ENCODE measurements around the gene CSNK2B. TPM values are rescaled to one million over a fixed set of nuclear protein-coding genes. Genes with fewer than 3 reads are reported as not detected.

Gene CSNK2B
- total RNA-seq, 4 donors from 2014 or later, result 132 to 188 (median 153) TPM

DNA sequence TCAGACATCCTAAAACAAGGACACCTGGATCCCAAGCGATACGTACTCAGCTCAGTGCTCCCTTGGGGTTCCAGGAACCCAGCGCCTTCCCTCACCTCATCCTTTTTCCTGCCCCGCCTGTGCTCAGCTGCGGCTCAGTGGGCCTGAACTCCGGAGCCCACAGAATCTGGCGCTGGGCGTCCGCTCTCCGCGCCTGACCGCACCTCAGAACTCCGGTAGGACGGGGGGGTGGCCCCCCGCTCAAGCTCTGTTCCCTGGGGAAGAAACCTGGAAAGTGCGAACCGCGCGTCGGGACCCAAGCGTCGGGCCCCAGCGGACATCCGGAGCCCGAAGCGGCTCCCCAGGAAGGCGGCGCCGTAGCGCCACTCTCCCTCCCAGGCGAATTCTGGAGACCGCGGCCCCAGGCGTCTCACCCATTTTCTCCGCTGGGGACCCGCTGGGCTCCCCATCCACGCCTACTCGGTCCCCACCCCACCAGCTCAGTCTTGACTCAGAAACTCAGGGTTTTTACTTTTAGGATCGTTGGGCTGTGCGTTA, 15.3 kb downstream of the CSNK2B start:
- peak overlapping the region; percentile 68 to 84 (median 80) for H3K27ac ChIP-seq (replicated peaks in 1 of 4)
- no peaks in the 10 kb centered on the region for H3K9me3 ChIP-seq
- peaks cover 3 to 18% (median 8%) of the 10 kb centered on the region in 4 donors for H3K36me3 ChIP-seq
- 6% methylated on average over 21 of the region's 40 CpGs for WGBS
- no peak for DNase-seq (ENCODE audit: extremely low spot score)
- no peaks in the 10 kb centered on the region for H3K27me3 ChIP-seq
- H3K4me3 ChIP-seq, result peak overlapping the region; percentile 52 to 65 (median 58)
- peaks cover 12 to 33% (median 30%) of the 10 kb centered on the region in 4 donors for H3K4me1 ChIP-seq
- intact Hi-C loops (cut with DNase I), result loop anchor here (2.0 to 10.0 kb wide), 3 partner anchors 88 to 184 kb away; partner anchors contain the start of gene NEU1
- TF ChIP-seq POLR2AphosphoS5 (IDR thresholded peaks at IDR 0.05), result peak in 1 of 2 donors; percentile 26
- TF ChIP-seq, protein P1, sequence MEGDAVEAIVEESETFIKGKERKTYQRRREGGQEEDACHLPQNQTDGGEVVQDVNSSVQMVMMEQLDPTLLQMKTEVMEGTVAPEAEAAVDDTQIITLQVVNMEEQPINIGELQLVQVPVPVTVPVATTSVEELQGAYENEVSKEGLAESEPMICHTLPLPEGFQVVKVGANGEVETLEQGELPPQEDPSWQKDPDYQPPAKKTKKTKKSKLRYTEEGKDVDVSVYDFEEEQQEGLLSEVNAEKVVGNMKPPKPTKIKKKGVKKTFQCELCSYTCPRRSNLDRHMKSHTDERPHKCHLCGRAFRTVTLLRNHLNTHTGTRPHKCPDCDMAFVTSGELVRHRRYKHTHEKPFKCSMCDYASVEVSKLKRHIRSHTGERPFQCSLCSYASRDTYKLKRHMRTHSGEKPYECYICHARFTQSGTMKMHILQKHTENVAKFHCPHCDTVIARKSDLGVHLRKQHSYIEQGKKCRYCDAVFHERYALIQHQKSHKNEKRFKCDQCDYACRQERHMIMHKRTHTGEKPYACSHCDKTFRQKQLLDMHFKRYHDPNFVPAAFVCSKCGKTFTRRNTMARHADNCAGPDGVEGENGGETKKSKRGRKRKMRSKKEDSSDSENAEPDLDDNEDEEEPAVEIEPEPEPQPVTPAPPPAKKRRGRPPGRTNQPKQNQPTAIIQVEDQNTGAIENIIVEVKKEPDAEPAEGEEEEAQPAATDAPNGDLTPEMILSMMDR (IDR thresholded peaks at IDR 0.05), result peak in 2 of 3 experiments; percentile 27 to 31
- TF ChIP-seq EP300 (IDR thresholded peaks at IDR 0.05), result no peak
- TF ChIP-seq POLR2A (IDR thresholded peaks at IDR 0.05; ENCODE audit: low read depth), result no peak

DNA sequence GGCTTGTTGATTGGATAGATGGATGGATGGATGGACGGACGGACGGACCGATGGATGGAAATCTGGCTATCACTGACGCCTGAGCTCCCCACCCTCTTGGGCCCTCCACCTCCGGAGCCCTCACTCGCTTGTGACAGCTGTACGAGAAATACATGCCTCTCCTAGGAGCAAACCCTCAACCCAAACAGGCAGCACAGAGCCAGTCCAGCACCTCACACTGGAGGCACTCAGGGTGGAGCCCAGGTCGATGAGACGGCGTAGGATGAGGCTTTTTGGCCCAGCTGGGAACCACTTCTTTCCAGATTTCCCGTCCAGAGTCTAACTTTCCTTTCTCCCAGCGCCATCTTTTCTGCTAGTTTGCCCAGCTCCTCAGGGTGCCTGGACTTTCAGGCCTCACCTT, 17.7 kb downstream of the CSNK2B start:
- intact Hi-C loops (cut with DNase I), result loop anchor here (5.0 to 10.0 kb wide), 2 partner anchors 149 to 181 kb away; partner anchors contain the start of gene NEU1
- TF ChIP-seq, protein P1 (IDR thresholded peaks at IDR 0.05), result no peak
- TF ChIP-seq POLR2A (IDR thresholded peaks at IDR 0.05; ENCODE audit: low read depth), result no peak
- TF ChIP-seq POLR2AphosphoS5 (IDR thresholded peaks at IDR 0.05), result no peak
- TF ChIP-seq EP300 (IDR thresholded peaks at IDR 0.05), result no peak
- DNase-seq (ENCODE audit: extremely low spot score), result no peak
- Histone ChIP-seq H3K4me3 (peak overlapping the region in 3 of 4 donors; percentile 24 to 44 (median 30)), H3K27ac (replicated peaks in 1 of 4) (peak overlapping the region in 3 of 4 donors; percentile 6 to 27 (median 14)), H3K36me3 (peaks cover 24 to 42% (median 32%) of the 10 kb centered on the region in 4 donors), H3K9me3 (no peaks in the 10 kb centered on the region), H3K27me3 (no peaks in the 10 kb centered on the region), H3K4me1 (peaks cover 12 to 33% (median 30%) of the 10 kb centered on the region in 4 donors)
- 84% methylated on average over 13 of the region's 13 CpGs for WGBS

DNA sequence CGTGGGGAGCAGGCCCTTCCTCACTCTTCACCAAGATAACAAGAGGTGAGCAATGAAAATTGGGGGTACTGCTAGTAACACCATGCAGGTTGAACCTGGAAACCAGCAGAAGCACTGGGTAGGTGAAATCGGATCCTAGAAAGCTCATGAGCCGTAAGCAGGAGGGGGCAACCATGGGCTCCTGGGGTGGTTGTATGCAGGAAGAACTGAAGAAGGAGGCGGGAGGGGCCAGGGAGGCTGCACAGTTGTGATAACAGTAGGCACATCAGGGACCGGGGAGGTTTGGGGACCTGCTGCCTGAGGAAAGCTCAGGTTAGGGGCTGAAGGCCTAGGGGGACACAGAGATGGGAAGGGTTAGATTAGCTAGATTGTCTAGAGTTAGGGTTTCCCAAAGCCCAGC, 20.6 kb downstream of the CSNK2B start:
- peaks cover 36 to 71% (median 61%) of the 10 kb centered on the region in 4 donors for H3K36me3 ChIP-seq
- intact Hi-C loops (cut with DNase I), result loop anchor here (10.0 kb wide), 1 partner anchor 178 kb away; the partner anchor contains the start of gene NEU1
- H3K9me3 ChIP-seq, result no peaks in the 10 kb centered on the region
- no peaks in the 10 kb centered on the region for H3K27me3 ChIP-seq
- TF ChIP-seq EP300 (IDR thresholded peaks at IDR 0.05), result no peak
- TF ChIP-seq, protein P1 (IDR thresholded peaks at IDR 0.05), result no peak
- TF ChIP-seq POLR2A (IDR thresholded peaks at IDR 0.05; ENCODE audit: low read depth), result no peak
- TF ChIP-seq POLR2AphosphoS5 (IDR thresholded peaks at IDR 0.05), result no peak
- no peak overlapping the region for H3K27ac ChIP-seq (replicated peaks in 1 of 4)
- H3K4me3 ChIP-seq, result no peak overlapping the region
- H3K4me1 ChIP-seq, result peaks cover 0 to 16% (median 15%) of the 10 kb centered on the region in 4 donors
- no peak for DNase-seq (ENCODE audit: extremely low spot score)
- 77% methylated on average over 5 of the region's 5 CpGs for WGBS

DNA sequence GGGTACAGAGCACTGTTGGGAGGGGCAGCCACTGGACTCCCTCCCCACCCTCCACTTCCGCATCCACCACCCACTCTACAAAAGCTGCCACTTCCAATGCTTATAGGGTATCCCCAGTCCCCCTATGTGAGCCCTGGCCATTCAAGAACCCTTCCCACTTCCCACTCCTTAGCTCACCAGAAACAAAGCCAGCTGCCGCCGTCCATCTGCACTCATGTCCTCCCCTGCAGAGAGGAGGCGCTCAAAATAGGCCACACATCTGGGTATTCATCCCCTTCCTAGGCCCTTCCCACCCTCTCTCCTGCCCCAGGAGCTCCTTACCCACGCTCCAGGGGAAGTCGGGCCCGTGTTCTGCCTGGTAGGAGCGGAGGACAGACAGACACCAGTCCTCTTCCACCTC, 21.4 kb downstream of the CSNK2B start:
- Histone ChIP-seq H3K27ac (replicated peaks in 1 of 4) (no peak overlapping the region), H3K27me3 (no peaks in the 10 kb centered on the region), H3K4me3 (no peak overlapping the region), H3K4me1 (peaks cover 0 to 11% (median 10%) of the 10 kb centered on the region in 4 donors), H3K36me3 (peaks cover 39 to 79% (median 70%) of the 10 kb centered on the region in 4 donors), H3K9me3 (no peaks in the 10 kb centered on the region)
- intact Hi-C loops (cut with DNase I), result loop anchor here (10.0 kb wide), 1 partner anchor 177 kb away; the partner anchor contains the start of gene NEU1
- TF ChIP-seq EP300 (IDR thresholded peaks at IDR 0.05) (no peak), POLR2A (IDR thresholded peaks at IDR 0.05; ENCODE audit: low read depth) (no peak), POLR2AphosphoS5 (IDR thresholded peaks at IDR 0.05) (no peak)
- TF ChIP-seq, protein P1 (IDR thresholded peaks at IDR 0.05), result no peak
- whole genome bisulfite sequencing, result 77% methylated on average over 8 of the region's 8 CpGs
- DNase-seq (ENCODE audit: extremely low spot score), result no peak
